ENCODE results near the gene ALLC.

Gene ALLC

DNA sequence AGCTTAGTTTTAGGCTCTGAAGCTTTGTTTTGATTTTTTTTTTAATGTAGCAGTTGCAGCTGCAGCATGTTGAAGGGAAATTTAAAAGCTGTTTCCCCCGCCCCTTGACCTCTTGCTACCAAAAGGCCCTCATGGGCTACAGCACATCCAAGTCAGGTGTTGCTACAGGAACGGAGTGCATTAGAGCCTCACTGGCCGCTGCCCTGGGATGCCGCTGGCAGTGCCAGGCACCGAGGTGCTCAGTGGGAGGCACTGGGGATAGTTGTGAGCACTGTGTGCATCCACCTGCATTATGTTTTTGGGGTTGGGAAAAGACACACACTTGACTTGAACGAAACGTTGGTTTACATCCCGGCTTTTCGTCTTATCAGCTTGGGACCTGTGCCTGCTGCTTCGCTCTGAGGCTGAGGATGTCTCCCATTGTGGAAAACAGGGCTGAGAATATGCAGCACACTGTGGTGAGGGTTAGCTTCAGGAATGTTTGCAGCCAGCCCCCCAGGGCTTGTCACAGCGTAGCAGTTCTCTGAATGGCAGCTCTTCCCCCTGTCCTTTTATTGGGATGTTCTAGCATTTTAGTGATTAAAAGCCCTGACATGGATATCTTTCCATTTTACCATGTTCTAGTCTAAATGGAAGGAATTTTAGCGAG is 69.5 kb downstream of the ALLC start:
- DNase-seq: no peak

DNA sequence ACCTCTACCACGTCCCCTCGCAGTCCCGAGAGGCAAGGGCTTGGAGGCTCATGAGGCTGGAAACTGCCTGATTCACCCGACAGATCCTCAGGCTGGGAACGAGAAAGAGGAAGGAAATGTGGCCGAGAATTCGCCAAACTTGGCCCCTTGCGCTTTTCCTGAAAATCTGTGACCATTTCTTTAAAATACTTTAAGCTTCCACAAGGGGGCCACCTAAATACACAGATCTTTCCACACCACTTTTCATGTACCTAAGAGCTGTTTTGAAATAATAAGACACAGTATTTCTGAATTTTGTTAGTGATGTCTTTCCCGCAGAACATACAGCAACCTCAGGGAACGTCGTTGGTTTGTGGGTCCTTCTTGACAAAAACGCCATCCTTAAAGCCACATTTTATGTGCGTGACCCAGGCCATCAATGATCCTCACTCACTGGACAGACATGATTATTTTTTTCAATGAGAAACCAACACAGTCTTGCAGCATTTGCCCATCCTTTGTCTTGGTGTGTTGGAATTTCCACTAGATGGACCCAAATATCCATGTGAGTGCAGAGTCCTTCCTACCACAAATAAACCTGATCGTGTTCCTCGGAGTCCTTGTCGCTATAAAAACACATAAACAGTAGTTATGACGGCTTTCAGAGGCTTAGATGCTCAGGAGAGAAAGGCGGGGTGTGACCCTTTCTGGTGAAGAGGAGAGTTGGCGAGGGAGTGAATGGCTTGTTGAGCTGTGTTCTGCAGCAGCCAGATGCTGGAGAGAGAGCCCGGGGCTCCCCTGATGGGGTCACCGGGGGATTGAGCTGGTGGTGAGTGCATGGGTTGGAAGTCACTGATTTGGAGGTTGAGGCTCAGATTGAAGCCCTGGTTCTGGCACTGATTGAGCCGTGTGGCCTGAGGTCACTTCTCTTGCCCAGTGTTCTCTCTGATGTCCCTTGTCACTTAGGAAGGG is 70.4 kb downstream of the ALLC start:
- peak; percentile 74 for DNase-seq

DNA sequence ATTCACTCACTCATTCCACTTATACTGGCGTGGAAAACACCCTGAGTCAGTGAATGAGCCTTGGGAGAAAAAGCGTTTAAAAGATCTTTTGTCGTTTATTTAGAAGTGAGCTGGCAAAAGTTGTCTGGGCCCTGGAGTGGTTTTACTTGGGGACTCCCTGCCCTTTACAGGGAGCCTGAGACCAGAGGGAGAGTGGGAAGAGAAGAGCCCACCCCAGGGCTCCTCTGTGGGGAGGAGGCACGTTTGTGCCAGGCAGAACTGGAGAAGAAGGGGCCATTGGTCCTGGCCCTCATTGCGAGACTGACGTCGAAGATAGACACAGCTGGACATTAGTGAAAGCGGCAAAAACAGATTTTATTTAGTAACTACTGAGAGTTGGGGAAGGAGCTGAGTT is 71.1 kb downstream of the ALLC start:
- no peak for DNase-seq

DNA sequence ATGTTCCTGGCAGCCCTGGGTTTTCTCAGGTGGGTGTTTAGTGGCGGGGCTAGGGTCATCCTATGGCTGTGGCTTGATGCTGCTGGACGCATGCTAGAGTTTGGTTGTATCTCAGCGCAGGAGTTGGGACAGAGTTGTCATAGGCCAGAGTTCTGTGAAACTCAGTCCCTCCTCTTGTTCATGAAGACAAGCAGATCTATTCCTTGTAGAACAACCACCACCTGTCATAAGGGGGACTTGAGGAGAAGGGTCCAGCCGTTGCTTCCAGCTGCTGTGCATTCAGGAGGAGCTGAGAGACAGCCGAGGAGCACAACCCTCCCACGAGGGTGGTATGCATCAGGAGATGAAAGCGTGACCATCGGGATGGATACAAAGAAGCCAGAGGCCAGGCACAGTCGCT is 71.8 kb downstream of the ALLC start:
- DNase-seq: no peak

DNA sequence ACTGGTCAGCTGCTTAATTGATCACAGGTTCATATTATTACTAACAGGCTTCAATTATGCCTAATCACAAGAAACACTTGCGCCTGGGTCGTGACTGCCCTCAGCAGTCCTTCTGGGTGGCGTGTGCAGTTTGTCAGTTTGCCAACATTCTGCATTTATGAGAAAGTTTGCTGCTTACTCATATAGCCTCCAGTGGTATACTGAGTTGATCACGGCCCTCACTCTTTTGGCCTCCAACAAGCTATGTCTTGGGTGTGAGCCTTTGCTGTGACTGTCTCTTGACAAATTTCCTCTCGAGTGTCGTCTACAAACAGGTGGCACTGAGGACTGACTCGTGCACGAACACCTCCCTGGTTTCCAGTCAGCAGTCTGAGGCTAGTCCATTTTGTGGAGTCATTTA is 72.6 kb downstream of the ALLC start:
- DNase-seq: no peak

DNA sequence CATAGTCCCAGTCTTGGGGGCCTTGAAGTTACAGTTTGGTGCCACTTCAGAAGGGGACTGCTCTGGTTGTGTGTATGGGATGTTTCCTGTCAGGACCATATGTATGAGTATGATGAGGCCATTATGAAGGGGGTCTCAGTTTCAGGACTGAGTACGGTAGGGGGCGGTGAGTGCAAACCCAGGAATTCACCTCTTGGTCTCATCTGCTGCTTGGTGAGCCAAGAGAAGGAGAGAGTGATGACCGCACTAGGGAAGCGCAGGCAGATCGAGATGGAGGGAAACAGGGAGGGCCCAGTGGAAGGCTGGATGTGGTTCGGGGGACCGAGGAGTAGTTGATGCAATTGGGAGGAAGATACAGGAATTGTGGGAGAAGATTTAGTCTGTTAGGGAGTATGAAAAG is 73.8 kb downstream of the ALLC start:
- DNase-seq: no peak

DNA sequence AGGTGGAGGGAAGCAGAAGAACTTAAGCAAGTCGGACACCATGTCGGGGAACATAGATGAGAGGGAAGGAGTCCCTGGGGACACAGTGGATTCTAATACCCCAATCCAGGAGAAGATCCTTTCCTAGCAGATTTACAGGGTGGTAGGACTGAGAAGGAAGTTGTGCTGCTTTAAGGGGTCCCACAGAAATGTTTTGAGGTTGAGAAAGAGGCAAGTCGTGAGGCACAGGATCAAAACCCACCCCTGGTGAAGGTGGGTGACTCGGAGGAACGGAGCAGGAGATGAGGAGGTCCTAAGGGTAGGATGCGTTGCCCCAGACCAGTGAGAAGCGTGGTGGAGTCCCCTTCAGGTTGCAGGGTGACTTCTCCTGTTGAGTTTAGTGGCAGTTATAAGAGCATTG is 78.1 kb downstream of the ALLC start:
- no peak for DNase-seq

DNA sequence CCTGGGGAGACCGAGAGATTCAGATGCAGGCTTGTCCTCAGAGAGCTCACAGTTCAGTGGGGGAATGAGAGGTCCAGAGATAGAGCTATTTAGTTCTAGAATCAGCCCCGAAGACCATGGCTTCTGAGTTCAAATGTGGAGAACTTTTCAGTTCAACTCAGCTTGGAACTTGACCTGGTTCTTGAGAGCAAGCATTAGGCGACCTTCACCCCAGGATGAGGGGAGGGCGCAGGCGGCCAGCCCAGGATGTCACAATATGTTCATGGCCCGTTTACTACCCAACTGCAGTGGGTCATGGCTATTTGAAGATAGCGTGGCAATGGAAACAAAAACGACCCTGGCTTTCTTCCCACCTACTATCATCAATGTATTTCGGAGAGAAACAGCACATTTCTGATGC is 79.1 kb downstream of the ALLC start:
- no peak for DNase-seq

DNA sequence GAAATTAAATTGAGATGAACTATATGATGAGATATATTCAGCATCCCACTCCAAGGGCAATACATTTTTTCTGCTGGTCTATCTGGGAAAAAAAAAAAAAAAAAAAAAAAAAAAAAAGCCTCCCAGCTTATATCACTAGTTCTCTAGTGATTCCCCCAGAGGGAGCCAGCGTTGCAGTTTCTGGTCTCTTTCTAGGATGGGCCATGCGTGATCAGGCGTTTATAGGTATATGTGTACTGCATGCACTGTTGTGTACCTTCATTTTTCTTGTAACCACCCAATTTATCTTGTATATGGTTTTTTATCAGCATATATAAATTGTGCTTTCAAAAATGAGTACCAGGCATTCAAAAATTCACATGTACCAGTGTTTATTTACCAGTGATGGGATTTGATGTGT is 80.5 kb downstream of the ALLC start:
- DNase-seq: peak; percentile 90

DNA sequence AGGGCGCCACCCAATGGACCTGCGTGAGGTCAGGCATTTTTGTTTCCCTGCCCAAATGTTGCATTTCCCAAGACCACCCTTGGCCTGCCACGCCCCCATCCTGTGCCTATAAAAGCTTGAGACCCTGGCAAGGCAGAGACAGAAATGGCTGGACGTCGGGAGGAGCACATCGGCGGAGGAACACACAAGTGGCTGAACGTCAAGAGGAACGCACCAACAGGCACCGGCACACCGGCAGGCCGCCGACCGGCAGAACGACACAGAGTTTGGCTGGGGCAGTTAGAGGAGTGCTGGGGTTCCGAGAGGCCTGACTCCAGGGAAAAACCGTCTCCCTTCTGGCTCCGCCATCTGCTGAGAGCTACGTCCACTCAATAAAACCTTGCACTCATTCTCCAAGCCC is 81.3 kb downstream of the ALLC start:
- DNase-seq: no peak

DNA sequence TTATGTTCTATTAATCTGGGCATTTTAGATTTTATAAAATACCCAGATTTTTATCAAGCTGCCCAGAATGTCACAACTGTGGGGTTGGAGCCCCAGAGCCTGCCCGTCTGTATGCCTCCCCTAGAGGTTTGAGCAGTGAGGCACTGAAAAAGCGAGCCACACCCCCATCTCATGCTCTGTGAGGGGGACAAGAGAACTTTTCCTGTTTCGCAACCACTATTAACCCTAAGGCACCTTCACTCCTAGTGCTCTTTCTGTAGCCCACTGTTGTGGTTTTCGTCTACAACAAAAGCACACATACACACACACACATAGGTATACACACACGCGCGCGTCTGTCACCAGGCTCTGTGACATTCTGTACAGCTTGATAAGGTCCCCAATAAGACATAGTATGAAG is 83.4 kb downstream of the ALLC start:
- DNase-seq: no peak

DNA sequence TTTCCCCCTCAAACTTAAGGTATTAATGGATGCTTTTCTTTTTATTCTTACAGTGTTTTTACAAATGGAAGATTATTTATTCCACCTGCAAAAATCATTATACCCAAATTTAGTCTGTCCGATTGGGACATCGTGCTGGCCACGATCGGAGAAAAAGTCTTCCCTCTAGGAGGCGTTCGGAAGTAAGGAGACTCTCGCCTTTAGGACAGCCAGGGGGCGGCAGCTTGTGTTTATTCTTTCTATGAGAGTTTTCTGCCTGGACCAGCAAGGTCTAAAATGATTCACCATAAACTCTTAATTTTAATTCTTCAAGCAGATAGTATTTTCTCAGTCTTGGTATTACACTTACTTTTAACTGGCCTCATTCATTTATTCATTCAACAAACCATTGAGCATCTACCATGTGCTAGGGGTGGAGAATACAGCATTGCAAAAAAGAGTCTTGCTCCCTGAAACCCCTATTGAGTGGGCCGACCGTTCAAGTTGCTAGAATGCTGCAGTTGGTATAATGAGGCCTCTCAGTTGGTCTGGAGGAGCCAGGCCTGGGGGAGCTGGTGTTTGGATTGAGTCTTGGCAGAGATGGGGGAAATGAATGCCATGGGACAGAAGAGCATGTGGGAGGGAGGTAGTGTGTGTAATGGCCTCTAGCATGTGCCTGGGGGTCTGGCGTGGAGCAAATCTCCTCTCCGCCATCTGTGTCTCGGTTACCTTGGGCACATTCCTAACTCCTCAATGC is 84.0 kb downstream of the ALLC start:
- no peak for DNase-seq

DNA sequence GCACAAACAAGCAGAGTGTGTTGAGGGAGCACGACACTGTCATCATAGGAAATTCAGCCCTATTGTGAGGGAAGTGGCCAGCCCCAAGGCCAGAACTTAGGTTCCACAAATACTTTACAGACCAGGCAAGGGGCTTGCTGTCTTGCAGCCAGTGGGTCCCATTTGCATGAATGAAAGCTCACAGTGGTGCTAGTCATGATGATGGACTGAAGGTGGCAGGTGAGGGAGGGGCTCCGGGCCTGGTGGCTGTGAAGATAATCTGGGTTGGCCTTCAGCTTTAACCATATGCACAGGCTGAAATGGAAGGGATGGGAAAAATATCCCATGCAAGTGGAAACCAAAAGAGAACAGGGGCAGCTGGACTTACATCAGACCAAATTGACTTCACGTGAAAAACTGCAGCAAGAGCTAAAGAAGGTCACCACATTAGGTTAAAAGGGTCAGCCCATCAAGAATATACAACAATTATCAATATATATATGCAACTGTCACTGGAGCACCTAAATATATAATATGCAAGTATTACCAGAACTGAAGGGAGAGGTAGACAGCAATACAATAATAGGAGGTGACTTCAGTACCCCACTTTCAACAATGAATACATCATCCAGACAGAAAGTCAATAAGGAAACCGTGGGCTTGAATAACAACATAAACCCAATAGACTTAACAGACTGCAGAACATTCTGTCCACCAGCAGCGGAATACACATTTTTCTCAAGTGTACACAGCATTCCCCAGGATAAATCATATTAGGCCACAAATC is 84.9 kb downstream of the ALLC start:
- DNase-seq: no peak

DNA sequence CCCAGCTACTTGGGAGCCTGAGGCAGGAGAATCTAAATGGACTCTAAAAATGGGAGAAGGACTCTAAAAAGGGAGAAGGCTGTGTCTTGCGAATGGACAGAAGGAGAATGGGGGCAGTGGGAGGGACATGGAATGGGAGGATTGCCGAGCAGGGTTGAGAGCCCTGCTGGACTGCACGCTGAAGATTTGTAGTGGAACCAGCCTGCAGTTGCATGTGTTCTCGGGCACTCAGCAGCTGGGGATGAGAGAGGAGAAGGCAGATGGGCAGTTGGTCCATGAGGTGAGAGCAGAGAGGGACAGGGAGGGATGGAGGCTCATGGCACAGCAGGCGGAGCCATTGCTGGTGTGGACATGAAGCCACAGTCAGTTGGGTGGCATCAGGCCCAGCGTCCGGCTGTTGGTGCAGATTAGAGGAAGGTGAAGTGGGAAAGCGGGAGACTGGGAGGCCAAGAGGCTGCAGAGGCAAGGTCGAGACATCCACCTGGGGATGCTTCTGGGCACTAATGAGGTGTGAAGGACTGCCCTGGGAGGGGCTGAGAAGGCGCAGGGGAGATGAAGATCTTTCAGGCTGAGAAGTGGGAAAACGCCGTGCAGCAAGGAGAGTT is 86.1 kb downstream of the ALLC start:
- no peak for DNase-seq

DNA sequence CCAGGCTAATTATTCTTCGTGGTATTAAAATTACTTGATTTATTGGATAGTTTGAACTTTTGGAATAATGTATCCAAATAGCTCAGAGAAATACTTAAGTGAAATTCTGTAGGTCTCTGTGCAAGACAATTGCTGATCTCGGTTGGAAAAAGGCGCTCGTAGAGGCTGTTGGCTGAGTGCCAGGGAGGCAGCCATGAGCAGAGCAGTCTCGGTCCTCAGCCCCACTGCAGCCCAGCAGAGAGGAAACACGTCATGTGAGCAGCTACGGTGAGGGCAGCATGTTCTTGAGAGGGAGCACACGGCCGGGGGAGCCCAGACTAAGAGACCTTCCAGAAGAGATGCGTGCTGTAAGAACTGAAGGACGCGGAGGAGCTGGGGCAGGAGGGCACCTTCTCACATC is 87.9 kb downstream of the ALLC start:
- DNase-seq: no peak

DNA sequence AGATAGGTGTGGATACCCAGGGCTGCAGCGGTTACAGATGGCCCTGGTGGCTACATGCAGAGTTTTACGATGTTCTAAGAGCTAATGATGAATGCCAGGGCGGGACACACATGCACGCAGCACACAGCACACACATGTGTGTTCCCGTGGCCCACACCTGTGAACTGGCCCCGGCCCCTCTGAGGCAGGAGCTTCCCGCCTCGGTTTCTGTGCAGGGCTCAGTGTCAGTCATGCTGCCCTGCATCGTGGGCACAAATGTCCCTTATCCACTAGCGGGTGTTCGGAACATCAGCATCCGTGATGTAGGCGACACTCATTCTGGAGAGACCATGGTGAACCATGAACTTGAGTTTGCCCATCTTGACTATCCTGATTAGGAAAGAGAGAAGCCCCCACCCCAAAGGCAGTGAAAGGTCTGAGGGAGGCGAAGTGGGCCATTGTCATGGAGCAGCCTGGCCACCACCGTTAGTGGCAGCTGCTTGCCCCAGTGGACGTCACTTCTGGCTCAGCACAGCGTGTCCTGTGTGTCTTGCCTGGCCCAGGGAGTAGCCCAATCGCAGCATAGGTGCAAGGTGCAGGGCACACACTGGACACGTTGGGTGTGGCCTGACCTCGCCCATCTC is 89.1 kb downstream of the ALLC start:
- no peak for DNase-seq

DNA sequence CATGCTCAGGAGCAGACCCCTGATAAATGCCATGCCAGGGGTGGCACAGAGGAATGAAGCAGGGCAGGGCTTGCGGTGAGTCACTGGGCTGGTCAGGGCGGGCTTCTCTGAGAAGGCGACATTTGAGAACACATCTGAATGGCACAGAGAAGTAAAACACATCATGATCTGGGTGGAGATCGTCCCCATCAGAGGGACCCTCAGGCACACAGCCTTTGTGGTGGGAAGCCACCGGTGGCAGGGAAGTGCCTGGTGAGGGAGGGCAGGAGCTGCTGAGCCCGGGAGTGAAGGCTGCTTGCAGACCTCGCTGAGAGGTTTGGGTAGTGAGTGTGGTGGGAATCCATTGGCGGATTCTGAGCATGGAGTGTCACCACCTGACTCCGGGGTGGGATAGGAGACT is 89.8 kb downstream of the ALLC start:
- no peak for DNase-seq

DNA sequence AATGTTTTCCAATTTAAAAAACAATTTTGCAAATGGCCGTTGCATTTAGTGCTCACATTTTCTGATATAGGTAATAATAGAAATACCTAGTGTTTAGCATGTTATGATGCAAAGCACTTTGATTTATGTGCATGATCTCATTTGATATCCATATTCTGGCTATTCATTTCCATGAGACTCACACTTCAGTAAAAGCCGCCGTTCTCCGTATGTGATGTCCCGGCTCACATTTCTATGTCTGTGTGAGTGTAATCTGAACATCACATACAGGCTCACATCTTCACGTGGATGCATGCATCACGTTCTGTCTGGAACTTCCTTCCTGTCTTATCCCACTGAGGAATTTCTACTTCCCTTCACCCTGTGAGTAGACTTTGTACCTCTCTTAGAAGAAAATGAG is 91.2 kb downstream of the ALLC start:
- no peak for DNase-seq

DNA sequence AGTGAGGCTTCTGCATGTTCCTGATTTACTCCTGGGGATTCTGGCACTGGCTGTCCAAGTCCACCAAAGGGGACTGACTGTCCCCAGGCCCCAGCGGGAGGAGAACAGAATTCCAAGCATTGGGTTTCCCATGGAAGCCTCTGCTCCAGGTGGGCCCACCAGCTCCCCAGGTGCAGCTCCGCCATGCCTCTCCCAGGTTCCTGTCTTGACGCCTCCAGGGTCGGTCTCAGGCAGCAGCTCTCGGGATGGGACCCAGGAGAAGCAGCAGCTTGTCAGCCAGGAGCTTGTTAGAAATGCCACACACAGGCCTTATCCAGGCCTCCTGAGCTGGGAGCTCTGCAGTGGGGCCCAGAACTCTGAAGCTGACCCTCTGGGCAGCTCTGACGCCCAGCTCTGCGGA is 93.3 kb downstream of the ALLC start:
- no peak for DNase-seq

DNA sequence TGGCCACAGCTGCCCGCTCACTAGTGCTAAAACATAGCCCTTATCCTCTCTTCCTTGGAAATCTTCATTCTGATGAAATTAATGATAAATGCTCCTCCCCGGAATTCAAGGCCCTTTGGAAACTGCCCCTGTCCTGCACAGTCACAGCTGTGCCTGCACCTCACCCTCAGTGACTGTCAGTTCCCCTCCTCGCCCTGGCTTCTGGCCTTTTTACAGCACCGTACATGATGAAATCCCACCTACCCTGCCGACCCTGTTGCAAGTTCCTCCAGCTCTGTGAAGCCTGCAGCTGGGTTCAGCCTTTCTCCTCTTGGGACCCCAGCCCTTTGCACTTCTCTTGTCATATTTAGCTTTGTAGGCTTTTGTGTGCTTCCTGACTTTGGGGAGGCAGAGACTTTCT is 93.8 kb downstream of the ALLC start:
- DNase-seq: no peak
